Forelimb muscle (tissue), 1 donor: ENCODE measurements around the gene CAMK1D. TPM values are rescaled to one million over a fixed set of nuclear protein-coding genes. Genes with fewer than 3 reads are reported as not detected.
"Not testable (repeated sequence)": the region's sequence is repeated elsewhere in the genome, so short reads cannot be mapped to it uniquely, and the experiment has no call there.

Source experiments
- DNase-seq: peaks from one replicate; pipeline ENCODE4 v3.0.0-alpha.2; 2013; ENCODE audit warnings: low read depth
- polyA plus RNA-seq: library from polyadenylated mRNA; unstranded; fragments of 120-200 nt; gene quantifications from one replicate; pipeline ENCODE4 v1.2.1, GENCODE V29; 2013; ENCODE audit not compliant: insufficient read length

CAMK1D gene
- polyA plus RNA-seq = 3.6 TPM

GRCh38 chr10:12348870-12349628, at the start of gene CAMK1D:
Gene CAMK1D, plus strand, starts transcription at chr10:12349547.
- DNase-seq = no peak

GRCh38 chr10:12301036-12301435, 48.3 kb upstream of the CAMK1D start:
- not testable (repeated sequence) for DNase-seq

GRCh38 chr10:12308057-12308456, 41.3 kb upstream of the CAMK1D start:
- no peak for DNase-seq

- DNase-seq = no peak
Measured at GRCh38 chr10:12308736-12309375, 40.5 kb upstream of the CAMK1D start.

GRCh38 chr10:12309783-12310182, 39.6 kb upstream of the CAMK1D start:
- not testable (repeated sequence) for DNase-seq

GRCh38 chr10:12314836-12315235, 34.5 kb upstream of the CAMK1D start:
- no peak for DNase-seq

GRCh38 chr10:12319076-12319475, 30.3 kb upstream of the CAMK1D start:
- DNase-seq = no peak

- DNase-seq = no peak
Measured at GRCh38 chr10:12320892-12321291, 28.5 kb upstream of the CAMK1D start.

- no peak for DNase-seq
Measured at GRCh38 chr10:12321641-12322040, 27.7 kb upstream of the CAMK1D start.

GRCh38 chr10:12322583-12323131, 26.7 kb upstream of the CAMK1D start:
- no peak for DNase-seq

- no peak for DNase-seq
Measured at GRCh38 chr10:12324530-12324929, 24.8 kb upstream of the CAMK1D start.

GRCh38 chr10:12327074-12327473, 22.3 kb upstream of the CAMK1D start:
- DNase-seq = no peak

GRCh38 chr10:12327476-12327875, 21.9 kb upstream of the CAMK1D start:
- DNase-seq = no peak

- not testable (repeated sequence) for DNase-seq
Measured at GRCh38 chr10:12328312-12328711, 21.0 kb upstream of the CAMK1D start.

- DNase-seq = no peak
Measured at GRCh38 chr10:12332572-12333379, 16.6 kb upstream of the CAMK1D start.

GRCh38 chr10:12333380-12334185, 15.8 kb upstream of the CAMK1D start:
- no peak for DNase-seq

GRCh38 chr10:12334186-12334530, 15.2 kb upstream of the CAMK1D start:
- no peak for DNase-seq

- DNase-seq = not testable (repeated sequence)
Measured at GRCh38 chr10:12335169-12335568, 14.2 kb upstream of the CAMK1D start.

- no peak for DNase-seq
Measured at GRCh38 chr10:12337453-12338372, 11.6 kb upstream of the CAMK1D start.

GRCh38 chr10:12338981-12339380, 10.4 kb upstream of the CAMK1D start:
- DNase-seq = no peak
